ENCODE data around the gene CSF1R. TPM values are rescaled to one million over a fixed set of nuclear protein-coding genes. Genes with fewer than 3 reads are reported as not detected.

CSF1R gene
- total RNA-seq, 2 donors from 2014 or later = not detected

DNA sequence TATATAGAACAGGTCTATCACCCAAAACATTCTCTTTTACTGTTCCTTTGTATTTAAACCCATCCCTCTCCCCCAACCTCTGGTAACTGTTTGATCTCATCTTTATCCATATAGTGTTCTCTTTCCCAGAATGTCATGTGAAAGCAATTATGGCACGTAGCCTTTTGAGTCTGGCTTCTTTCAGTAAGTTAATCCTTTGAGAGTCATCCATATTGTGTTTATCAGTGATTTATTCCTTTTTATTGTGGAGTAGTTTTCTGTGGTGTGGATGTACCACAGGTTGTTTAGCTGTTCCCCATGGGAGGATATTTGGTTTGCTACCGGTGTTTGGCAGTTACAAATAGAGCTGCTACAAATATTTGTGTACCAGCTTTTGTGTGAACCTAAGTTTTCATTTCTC lies 47.8 kb downstream of the CSF1R start:
- H3K4me1 ChIP-seq (ENCODE audit: control insufficient read depth, insufficient read depth, low read length) = no peaks in the 10 kb centered on the region
- WGBS, 2 experiments (ENCODE audit: insufficient coverage in 1 of 2, insufficient read length in 1 of 2) = 83 to 97% methylated on average over 1 to 2 of the region's 2 CpGs
- no peaks in the 10 kb centered on the region for H3K27me3 Mint-ChIP-seq (ENCODE audit: insufficient read depth)
- no peaks in the 10 kb centered on the region for H3K27me3 ChIP-seq (ENCODE audit: control insufficient read depth, insufficient read depth, low read length, poor library complexity, severe bottlenecking)
- H3K4me1 Mint-ChIP-seq = no peaks in the 10 kb centered on the region
- no peak overlapping the region for H3K4me3 ChIP-seq (ENCODE audit: low read length)
- peaks cover 66% of the 10 kb centered on the region for H3K36me3 Mint-ChIP-seq (ENCODE audit: low read depth)
- no peak overlapping the region for H3K4me3 Mint-ChIP-seq
- TF ChIP-seq, protein P1, sequence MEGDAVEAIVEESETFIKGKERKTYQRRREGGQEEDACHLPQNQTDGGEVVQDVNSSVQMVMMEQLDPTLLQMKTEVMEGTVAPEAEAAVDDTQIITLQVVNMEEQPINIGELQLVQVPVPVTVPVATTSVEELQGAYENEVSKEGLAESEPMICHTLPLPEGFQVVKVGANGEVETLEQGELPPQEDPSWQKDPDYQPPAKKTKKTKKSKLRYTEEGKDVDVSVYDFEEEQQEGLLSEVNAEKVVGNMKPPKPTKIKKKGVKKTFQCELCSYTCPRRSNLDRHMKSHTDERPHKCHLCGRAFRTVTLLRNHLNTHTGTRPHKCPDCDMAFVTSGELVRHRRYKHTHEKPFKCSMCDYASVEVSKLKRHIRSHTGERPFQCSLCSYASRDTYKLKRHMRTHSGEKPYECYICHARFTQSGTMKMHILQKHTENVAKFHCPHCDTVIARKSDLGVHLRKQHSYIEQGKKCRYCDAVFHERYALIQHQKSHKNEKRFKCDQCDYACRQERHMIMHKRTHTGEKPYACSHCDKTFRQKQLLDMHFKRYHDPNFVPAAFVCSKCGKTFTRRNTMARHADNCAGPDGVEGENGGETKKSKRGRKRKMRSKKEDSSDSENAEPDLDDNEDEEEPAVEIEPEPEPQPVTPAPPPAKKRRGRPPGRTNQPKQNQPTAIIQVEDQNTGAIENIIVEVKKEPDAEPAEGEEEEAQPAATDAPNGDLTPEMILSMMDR (conservative IDR thresholded peaks at IDR 0.05) = no peak
- no peak overlapping the region for H3K9ac ChIP-seq (ENCODE audit: extremely low read depth, low read length, poor library complexity, severe bottlenecking)
- H3K27ac Mint-ChIP-seq = no peak overlapping the region
- H3K9me3 ChIP-seq (ENCODE audit: control insufficient read depth, low read length) = no peaks in the 10 kb centered on the region
- no peaks in the 10 kb centered on the region for H3K9me3 Mint-ChIP-seq
- H3K27ac ChIP-seq (ENCODE audit: low read depth, low read length) = no peak overlapping the region
- no peak for DNase-seq
- H3K36me3 ChIP-seq (ENCODE audit: control insufficient read depth, insufficient read depth, low read length) = peaks cover 94% of the 10 kb centered on the region

DNA sequence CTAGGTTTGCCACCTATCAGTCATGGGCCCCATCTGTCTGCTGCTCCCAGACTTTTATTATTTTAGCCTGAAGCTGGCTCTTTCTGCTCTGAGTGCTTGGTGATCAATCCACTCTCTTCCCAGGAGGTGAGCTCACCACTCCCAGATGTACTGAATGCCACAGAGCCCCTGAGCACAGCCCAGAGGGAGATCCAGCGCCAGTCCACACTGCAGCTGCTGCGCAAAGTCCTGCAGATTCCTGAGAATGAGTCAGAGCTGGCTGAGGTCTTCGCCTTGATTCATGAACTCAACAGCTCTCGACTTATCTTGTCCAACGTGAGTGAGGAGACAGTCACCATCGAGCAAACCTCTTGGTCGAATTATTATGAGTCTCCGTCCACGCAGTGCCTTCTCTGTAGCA lies 49.8 kb downstream of the CSF1R start:
- Histone ChIP-seq H3K4me1 (ENCODE audit: control insufficient read depth, insufficient read depth, low read length) (no peaks in the 10 kb centered on the region), H3K27ac (ENCODE audit: low read depth, low read length) (no peak overlapping the region), H3K9me3 (ENCODE audit: control insufficient read depth, low read length) (no peaks in the 10 kb centered on the region), H3K9ac (ENCODE audit: extremely low read depth, low read length, poor library complexity, severe bottlenecking) (no peak overlapping the region), H3K4me3 (ENCODE audit: low read length) (no peak overlapping the region), H3K27me3 (ENCODE audit: control insufficient read depth, insufficient read depth, low read length, poor library complexity, severe bottlenecking) (no peaks in the 10 kb centered on the region), H3K36me3 (ENCODE audit: control insufficient read depth, insufficient read depth, low read length) (peaks cover 94% of the 10 kb centered on the region)
- DNase-seq = no peak
- Mint-ChIP-seq H3K27me3 (ENCODE audit: insufficient read depth) (no peaks in the 10 kb centered on the region), H3K9me3 (no peaks in the 10 kb centered on the region), H3K4me1 (no peaks in the 10 kb centered on the region), H3K27ac (no peak overlapping the region), H3K36me3 (ENCODE audit: low read depth) (peaks cover 64% of the 10 kb centered on the region), H3K4me3 (no peak overlapping the region)
- 88 to 94% methylated on average over 7 to 9 of the region's 9 CpGs for WGBS, 2 experiments (ENCODE audit: insufficient coverage in 1 of 2, insufficient read length in 1 of 2)
- TF ChIP-seq, protein P1 (conservative IDR thresholded peaks at IDR 0.05) = no peak

DNA sequence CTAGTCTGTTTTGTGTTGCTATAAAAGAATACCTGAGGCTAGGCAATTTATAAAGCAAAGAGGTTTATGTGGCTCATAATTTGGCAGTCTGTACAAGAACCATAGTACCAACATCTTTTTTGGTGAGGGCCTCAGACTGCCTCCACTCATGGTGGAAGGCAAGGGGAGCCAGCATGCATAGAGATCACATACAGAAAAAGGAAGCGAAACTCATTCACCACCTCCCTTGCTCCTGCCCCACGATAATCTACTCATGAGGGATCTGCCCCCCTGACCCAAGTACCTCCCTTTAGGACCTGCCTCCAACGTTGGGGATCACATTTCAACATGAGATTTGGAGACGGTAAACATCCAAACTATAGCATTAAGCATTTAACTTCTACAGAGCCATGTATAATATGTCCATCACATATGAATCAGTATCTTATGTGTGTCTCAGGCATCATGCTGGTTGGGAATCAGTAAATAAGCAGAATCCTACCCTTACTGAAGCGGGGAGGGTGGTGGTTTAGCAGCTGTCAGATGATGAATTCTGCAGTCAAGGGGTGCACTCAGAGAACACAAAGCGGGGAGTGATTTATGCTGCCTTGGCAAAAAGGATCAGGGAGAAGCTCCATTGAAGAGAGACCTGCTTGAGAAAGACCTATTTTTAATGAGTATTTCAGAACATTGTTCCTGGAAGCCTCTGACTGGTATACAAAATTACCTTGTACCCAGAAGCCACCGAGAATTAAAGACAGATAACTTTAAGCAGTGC lies 51.0 kb downstream of the CSF1R start:
- peaks cover 63% of the 10 kb centered on the region for H3K36me3 Mint-ChIP-seq (ENCODE audit: low read depth)
- peaks cover 94% of the 10 kb centered on the region for H3K36me3 ChIP-seq (ENCODE audit: control insufficient read depth, insufficient read depth, low read length)
- H3K9me3 ChIP-seq (ENCODE audit: control insufficient read depth, low read length) = no peaks in the 10 kb centered on the region
- WGBS, 2 experiments (ENCODE audit: insufficient coverage in 1 of 2, insufficient read length in 1 of 2) = 92 to 95% methylated on average over 4 to 7 of the region's 7 CpGs
- H3K27me3 Mint-ChIP-seq (ENCODE audit: insufficient read depth) = no peaks in the 10 kb centered on the region
- no peaks in the 10 kb centered on the region for H3K27me3 ChIP-seq (ENCODE audit: control insufficient read depth, insufficient read depth, low read length, poor library complexity, severe bottlenecking)
- no peaks in the 10 kb centered on the region for H3K9me3 Mint-ChIP-seq
- TF ChIP-seq, protein P1 (conservative IDR thresholded peaks at IDR 0.05) = no peak
- no peak overlapping the region for H3K27ac ChIP-seq (ENCODE audit: low read depth, low read length)
- H3K9ac ChIP-seq (ENCODE audit: extremely low read depth, low read length, poor library complexity, severe bottlenecking) = no peak overlapping the region
- H3K4me3 ChIP-seq (ENCODE audit: low read length) = no peak overlapping the region
- H3K4me1 Mint-ChIP-seq = no peaks in the 10 kb centered on the region
- no peak overlapping the region for H3K4me3 Mint-ChIP-seq
- no peaks in the 10 kb centered on the region for H3K4me1 ChIP-seq (ENCODE audit: control insufficient read depth, insufficient read depth, low read length)
- no peak for DNase-seq
- no peak overlapping the region for H3K27ac Mint-ChIP-seq

Measured in endodermal cell (in vitro differentiated cells).